HG03103 (cell line): Measurements from ENCODE around the gene NAGPA.

Source experiments
- ATAC-seq: cut with Tn5 transposase; IDR thresholded peaks from one replicate; pipeline ENCODE4 v1.9.1; 2021; ENCODE audit warnings: low read depth; ENCODE audit not compliant: unreplicated experiment

The NAGPA gene

DNA sequence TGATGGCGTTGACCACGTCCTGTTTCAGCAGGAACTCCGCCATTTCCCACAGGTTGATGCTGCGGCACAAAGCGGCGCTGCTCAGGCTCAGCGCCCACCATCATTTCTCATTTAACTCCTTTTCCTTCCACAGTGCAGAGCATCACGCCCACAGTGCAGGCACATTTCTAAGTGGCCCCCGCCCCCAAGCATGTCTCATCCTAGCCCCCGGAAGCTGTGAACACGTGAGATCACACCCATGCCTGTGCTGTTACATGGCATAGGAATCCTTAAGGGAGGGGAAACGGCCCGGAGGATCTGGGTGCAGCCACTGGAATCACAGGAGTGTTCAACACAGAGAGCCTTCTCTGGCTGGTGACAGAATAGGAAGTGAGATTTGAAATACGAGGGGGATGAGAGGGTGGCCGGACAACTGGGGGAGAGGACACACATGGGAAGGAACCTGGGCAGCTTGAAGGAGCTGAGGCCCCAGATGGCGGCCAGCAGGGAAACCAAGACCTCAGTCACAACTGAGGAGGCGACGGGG lies 4.7 kb downstream of the NAGPA start:
- no peak for ATAC-seq

DNA sequence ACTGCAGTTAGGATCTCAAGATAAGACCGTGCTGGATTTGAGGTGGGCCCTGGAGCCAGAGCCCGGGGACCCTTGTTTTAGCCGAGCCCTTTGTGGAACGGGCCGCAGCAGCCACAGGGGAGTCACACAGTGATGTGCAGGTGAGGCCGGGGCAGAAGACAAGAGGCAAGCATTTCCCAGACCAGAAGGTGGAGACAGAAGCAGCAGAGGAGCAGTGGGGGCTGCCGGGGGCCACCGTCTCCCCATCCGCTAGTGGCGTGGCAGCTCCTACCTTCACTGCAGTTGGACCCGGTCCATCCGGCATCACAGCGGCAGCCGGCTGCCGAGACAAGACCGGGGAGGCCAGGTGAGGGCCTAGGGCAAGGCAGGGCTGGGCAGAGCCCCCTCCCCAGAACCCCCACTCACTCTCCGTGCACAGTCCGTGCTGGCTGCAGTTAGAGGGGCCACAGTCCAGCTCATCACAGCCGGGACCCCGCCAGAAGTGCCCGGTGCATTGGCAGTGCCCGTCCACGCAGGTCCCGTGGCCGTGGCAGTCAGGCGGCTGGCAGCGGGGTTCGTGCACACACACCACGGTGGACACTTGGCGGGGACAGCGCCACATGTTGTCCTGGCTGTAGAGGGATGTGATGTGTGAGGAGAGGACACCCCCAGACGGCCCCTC lies 6.0 kb downstream of the NAGPA start:
- ATAC-seq: no peak

DNA sequence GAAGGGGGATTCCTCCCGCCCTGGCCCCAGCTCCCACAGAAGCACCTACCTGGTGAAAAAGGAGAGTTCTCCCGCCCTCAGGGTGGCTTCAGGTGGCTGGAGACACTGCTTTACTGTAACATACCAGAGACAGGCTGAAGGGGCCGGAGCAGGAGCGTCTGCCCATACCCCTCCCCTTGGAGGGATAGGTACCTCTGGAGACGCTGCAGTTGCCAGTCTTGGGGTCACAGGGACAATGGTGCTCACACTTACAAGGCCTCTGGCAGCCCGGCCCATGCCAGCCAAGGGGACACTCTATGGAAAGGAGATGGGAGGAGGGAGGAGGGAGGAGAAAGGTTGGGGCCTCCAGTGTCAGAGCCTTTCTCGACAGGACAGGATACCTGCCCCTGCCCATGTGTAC lies 6.6 kb downstream of the NAGPA start:
- ATAC-seq: no peak

DNA sequence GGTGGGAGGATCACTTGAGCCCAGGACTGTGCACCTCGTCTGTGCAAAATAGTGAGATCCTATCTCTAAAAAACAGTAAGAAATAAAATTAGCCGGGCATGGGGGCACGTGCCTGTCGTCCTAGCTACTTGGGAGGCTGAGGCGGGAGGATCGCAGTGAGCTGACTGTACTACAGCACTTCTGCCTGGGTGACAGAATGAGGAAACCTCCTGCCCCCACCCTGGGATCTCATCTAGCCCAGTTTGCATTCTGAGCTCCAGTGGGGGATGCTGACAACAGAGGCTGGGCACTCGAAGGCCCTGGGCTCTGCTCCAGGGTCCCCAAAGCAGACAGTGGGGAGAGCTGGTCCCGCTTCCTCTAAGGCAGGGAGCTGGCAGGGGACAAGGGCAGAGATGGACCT lies 7.1 kb downstream of the NAGPA start:
- ATAC-seq: no peak

DNA sequence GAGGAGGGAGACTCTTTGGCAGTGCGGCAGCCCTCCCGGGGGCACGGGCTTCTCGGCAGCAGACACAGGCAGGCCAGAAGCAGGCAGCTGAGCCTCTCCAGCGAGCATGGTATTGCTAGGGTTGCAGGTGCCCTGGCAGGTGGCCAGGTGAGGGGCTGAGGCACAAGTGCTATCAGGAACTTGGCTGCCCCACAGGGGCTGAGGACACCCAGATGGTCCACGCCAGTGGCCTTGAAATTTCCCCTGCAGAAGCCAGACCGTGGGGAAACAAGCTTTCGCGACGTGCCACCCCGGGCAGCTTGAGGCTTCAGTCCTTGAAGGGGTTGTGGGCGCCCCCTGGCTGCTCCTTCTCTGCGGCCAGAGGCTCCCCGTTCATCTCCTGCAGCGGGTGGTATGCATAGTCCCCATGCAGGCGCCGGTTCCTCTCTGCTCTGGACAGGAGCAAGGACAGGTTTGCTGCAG lies 8.5 kb downstream of the NAGPA start:
- no peak for ATAC-seq

DNA sequence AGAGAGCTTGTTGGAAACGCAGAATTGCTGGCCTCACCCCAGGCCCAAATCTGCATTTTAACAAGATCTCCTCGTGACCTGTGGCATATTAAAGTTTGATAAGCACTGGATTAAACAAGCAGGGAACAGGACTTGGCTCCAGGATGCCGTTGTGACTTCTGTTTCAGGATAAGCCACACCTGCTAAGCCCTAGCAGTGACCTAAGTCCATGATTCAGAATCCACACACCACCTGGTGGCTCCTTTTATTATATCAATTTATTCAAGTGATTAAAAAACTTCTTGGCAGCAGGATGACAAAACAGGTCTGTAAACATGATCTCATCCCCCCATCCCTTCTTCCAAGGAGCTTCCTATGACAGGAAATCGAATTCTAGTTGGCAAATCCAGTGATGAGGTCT lies 9.1 kb downstream of the NAGPA start:
- ATAC-seq: no peak

DNA sequence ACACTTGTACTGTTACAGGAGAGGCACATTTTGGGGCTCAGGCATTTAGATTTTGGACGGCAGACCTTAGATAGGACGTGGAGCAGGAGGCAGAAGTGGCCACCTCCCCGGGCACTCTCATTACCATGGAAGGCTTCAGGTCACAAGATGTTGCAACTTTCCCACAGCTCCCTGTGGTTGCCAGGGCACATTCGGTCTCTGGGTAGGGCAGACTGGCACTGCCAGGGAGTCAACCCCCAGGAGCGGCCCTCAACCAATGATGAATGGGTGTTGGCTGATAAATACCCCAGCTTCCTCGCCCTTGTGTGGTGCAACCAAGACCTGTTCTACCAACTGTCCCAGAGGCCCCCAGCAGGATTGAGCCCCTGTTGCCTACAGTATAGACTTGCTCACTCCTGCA lies 11.2 kb downstream of the NAGPA start:
- ATAC-seq: no peak

DNA sequence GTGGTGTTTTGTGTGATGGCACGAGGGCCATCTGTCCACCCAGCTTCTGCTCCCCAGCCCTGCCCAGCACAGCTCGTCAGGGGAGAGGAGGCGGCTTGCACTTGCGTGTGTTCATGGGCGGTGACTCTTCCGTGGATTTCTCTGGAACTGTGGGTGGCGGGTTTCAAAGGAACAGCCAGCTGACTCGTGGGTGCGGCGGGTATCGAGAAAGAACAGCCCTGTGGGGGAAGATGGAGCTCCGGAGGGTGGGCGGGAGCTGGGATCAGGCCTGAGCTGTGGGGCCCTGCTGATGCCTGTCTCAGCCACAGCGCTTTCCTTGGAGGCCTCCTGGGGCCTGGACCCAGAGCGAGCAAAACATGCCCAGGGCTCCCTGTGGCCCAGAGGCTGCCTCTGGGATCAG lies 13.2 kb downstream of the NAGPA start:
- no peak for ATAC-seq

DNA sequence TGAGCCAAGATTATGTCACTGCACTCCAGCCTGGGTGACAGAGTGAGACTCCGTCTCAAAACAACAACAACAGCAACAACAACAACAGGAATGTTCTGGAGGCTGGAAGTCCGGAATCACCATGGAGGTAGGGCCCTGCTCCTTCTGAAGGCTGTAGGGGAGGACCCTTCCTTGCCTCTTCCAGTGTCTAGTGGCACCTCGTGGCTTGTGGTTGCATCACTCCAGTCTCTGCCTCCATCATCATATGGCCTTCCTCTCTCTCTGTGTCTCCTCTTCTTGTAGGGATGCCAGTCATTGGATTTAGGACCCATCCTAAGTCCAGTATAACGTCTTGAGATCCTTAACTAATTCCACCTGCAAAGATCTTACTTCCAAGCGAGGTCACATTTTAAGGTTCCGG lies 14.0 kb downstream of the NAGPA start:
- ATAC-seq: no peak

DNA sequence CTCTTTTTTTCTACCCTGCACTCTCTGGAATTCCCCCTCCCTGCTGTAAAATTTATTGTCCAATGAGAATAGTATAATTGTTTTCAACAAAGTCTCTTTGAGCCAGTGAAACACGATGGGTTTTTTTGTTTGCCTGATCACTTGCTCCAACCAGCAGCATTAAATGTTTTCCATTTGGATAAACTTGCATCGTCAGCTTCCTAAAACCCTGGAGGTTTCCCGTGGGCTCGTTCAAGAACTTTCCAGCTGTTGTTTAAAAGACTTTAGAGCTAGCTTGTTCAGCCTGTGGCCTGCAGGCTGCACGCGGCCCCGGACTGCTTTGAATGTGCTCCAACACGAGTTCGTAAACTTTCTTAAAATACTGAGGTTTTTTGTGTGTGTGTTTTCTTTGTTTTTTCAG lies 14.9 kb downstream of the NAGPA start:
- no peak for ATAC-seq

DNA sequence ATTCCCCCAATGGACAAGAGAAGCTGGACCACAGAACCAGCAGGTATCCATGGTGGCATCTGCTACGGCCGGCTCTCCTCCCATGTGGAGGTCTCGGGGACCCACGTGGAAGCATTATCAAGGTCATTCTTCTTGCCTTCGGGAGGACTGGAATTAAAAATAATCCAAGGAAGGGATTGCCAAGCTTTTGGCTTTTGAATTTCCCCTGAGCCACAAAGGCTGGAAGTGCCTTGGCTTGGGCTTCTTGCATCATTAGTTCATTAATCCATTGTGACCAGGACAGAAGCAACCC lies 16.1 kb downstream of the NAGPA start:
- no peak for ATAC-seq

DNA sequence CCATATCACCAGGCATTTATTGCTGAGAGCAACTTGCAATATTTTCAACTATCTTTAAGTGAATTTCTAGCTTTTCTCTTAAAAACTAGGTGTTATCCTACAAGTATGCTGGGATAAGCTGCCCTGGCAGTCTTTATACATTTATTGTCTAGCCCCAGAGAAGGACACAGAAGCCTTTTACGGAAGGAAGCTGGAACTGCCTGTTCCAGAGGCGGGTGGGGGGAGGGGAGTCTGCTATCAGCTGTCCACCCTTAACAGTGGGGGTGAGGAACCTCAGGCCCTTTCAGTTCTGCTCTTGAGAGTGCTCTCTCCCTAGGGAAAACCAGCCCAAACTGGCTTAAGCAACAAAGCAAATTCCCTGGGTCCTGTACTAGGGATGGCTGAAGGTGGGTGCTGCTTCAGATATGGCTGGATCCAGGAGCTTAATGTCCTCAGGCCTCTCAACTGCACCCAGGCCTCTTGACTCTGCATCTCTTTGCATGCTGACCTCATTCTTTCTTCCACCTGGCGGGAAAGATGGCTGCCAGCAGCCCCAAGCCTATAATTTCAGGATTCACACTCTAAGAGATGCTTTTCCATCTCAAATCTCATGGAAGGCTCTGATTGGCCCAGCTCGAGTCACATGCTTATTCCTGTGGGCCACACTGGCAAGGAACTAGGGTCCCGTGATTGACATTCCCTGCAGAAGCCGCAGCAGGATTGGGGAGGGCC lies 16.6 kb downstream of the NAGPA start:
- no peak for ATAC-seq

DNA sequence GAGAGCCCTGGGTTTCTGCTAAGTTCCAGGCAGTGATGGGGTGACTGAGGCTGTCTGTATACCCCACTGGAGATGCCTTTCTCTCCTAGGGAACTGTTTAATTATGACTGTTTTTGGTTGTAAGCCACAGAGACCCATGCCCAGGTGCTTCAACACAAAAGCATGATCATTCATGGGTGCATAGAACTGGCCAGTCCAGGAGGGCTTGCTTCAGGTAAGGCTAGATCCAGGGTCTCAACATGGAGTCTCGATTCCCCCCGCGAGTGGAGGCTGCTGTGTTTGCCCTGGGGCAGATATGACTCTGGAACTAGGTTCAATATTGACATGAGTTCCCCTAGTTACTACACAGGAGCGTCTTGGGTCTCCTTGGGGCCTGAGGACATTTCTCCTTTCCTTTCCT lies 17.8 kb downstream of the NAGPA start:
- ATAC-seq: no peak

DNA sequence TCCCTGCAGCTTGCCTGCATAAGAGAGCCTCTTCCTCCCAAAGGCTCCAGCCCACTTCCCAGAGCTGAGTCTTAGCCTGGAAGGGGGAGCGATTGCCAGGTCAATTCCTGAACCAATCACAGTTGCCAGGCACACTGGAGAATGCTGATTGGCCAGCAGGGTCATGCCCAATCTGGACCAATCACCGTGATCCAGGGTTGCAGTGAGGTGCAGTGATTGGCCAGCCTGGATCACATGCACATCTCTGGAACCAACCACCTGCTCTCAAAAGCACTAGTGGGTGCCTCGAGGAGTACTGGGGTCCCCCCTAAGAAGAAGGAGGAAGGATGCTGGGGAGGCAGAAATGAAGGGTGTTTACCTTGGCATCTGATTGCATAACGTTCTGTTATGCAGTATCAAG lies 18.4 kb downstream of the NAGPA start:
- no peak for ATAC-seq

DNA sequence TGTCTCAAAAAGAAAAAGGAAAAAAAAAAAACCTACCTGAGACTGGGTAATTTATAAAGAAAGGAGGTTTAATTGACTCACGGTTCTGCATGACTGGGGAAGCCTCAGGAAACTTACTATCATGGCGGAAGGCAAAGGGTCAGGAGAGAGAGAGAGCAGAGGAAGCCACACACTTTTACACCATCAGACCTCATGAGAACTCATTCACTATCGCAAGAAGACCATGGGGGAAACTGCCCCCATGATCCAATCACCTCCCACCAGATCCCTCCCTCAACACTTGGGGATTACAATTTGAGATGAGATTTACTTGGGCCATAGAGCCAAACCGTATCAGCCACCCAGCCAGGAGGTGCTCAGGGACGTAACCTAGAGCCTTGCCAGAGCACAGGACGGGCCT lies 20.8 kb downstream of the NAGPA start:
- no peak for ATAC-seq

DNA sequence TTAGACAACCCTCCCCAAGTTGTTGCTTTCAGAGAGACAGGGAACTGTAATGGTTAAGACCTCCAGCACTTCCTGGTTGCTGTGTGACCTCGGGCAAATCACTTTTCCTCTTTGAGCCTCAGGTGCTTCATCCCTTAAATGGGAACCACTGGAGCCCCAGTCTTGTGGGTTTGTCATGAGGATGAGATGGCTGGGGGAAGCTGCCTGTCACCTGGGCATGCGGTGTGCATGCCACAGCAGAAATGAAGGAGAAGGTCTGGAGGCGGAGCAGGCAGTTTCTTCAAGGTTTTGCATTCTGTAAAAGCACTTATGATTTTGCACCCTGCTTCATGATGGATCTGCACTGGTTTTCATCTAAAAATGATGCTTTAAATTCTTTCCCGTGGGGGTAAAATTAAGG lies 22.1 kb downstream of the NAGPA start:
- ATAC-seq: no peak

DNA sequence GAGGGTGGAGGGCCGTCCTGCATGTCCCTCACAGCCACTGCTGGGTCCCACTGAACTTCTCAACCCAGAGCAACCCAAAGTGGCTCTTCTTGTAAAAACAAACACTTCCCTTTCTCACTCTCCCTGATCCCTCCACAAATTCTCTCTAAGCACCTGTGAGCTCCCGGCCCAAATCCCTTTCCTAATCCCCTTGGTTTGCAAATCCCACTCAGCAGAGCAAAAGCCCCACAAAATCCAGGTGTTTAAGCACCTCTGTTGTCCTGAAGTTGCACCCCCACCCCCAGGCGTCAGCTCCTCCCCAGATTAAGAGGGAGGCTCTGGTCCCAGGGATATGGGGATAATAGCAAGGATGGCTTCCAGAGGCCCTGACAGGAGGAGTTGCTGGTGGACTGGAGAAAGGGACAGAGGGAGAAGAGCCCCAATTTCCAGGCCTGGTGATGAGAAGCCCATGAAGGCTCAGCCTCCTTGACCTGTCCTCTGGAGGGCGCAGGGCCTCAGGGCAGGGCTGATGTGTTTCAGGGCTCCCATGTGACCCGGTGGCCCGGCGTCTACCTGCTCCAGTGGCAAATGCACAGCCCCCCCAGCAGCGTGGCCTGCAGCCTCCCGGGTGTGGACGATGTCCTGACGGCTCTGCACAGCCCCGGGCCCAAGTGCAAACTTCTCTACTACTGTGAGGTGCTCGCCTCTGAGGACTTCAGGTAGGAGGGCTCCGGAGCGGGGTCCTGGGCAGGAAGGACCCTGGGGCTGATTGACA lies 23.0 kb downstream of the NAGPA start:
- no peak for ATAC-seq

DNA sequence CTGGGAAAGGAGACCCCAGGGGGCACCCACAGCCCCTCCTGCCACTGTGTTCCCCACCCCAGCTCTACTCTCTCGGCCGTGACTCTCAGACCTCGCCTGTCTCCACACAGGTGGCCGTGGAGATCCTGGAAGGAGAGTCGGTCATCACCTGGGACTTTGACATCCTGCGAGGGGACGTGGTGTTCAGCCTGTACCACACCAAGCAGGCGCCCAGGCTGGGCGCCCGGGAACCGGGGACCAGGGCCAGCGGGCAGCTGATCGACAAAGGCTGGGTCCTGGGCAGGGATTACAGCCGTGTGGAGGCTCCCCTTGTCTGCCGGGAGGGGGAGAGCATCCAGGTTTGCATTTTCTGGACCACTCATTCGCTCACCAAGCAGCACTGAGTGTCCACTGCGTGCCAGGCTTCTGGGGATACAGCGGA lies 25.4 kb downstream of the NAGPA start:
- ATAC-seq: no peak

DNA sequence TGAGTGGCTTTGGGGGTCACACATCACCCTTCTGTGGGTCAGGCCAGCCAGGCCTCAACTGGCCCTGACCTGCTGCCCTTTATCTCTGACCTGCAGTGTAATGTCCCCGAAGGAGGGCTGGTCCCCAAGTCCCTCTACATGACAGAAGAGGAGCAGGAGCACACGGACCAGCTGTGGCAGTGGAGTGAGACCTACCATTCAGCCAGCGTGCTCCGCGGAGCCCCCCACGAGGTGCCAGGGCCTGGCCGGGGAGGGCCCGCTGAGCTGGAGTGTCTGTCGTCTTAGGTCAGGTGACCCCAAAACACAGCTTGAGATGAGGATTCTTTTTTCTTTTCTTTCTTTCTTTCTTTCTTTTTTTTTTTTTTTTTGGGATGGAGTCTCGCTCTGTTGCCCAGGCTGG lies 26.5 kb downstream of the NAGPA start:
- no peak for ATAC-seq

DNA sequence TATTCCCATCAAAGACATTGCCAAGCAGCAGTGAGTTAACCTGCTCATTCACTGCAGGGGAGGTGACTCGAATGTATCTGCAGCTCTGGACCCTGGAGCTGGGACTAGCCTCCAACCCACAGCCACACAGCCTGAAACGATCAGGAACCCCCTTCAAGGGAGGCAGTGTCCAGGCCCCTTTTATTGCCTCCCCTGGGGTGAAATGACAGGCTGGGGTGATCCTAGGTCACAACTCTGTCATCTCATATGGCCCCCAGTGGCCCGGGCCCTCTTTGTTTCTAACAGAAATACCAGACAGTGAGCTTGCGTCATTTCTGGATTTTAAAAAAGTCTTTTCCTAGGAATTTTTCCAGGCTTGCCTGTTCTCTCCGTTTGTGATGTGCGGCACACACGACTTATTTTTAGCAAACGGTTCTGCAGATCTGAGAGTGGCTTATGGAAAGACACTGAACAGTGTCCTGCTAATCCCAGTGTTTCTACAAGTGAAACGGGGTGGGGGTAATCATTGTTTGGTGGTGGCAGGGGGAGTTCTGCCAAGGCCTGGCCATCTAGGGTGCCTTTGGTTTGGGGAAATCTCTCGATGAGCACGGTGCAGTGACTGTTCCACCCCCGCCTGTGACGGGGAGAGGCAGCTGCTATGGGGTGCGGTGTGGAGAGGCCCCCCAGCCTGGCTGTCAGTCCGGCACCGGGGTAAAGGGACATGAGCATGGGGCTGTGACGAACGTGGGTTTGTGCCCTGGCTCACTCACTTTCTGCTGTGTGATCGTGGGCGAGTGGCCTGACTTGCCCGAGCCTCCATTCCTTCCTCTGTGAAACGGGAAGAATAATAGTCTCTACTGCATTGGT lies 27.2 kb downstream of the NAGPA start:
- ATAC-seq: no peak

DNA sequence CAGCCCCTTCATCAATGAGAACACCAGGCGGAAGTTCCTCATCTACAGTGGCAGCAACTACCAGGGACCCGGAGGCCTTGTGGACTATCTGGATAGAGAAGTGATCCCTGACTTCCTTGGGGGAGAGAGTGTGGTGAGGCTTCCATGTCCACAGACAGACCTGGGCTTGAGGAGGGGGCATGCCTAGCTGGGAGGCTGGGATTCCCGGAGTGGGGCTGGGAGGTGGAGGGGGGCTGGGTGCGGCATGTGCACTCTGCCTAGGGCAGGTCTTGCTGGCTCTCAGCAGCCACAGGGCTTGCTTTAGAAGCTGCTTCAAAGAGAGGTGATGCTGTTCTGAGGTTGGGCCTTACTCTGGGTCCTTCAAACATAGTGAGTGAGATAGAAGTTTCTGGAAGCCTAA lies 27.8 kb downstream of the NAGPA start:
- ATAC-seq: no peak
